Ramos (cell line): ENCODE results near the gene DNAH11.
"Not testable (repeated sequence)": the region's sequence is repeated elsewhere in the genome, so short reads cannot be mapped to it uniquely, and the experiment has no call there.

Experiments
- in situ Hi-C: fragments of 300-500 bp; cut with MboI; formaldehyde crosslinking; loops from one replicate; pipeline ENCODE4 v1.14.3; 2022; ENCODE audit warnings: low sequenced_read_pairs; ENCODE audit not compliant: unreplicated experiment

DNAH11 gene

GRCh38 chr7:21766218-21766617 is 223.4 kb downstream of the DNAH11 start:
- in situ Hi-C loops, result no loop called here

GRCh38 chr7:21767300-21767900 is 224.6 kb downstream of the DNAH11 start:
- in situ Hi-C loops, result no loop called here

- in situ Hi-C loops, result no loop called here
Observed at GRCh38 chr7:21768279-21768678, 225.4 kb downstream of the DNAH11 start.

GRCh38 chr7:21771266-21771665 is 228.4 kb downstream of the DNAH11 start:
- in situ Hi-C loops, result no loop called here

GRCh38 chr7:21771906-21772610 is 229.2 kb downstream of the DNAH11 start:
- in situ Hi-C loops, result no loop called here

- in situ Hi-C loops, result no loop called here
Observed at GRCh38 chr7:21773326-21773725, 230.5 kb downstream of the DNAH11 start.

- in situ Hi-C loops, result no loop called here
Observed at GRCh38 chr7:21777921-21778320, 235.1 kb downstream of the DNAH11 start.

GRCh38 chr7:21778953-21779352 is 236.1 kb downstream of the DNAH11 start:
- in situ Hi-C loops, result no loop called here

- in situ Hi-C loops, result no loop called here
Observed at GRCh38 chr7:21782996-21783395, 240.2 kb downstream of the DNAH11 start.

GRCh38 chr7:21784989-21785388 is 242.2 kb downstream of the DNAH11 start:
- in situ Hi-C loops, result no loop called here

- in situ Hi-C loops, result no loop called here
Observed at GRCh38 chr7:21805791-21806190, 263.0 kb downstream of the DNAH11 start.

- in situ Hi-C loops, result no loop called here
Observed at GRCh38 chr7:21806388-21806787, 263.5 kb downstream of the DNAH11 start.

- in situ Hi-C loops, result no loop called here
Observed at GRCh38 chr7:21819048-21819447, 276.2 kb downstream of the DNAH11 start.

GRCh38 chr7:21828841-21829240 is 286.0 kb downstream of the DNAH11 start:
- in situ Hi-C loops, result no loop called here

GRCh38 chr7:21829731-21830130 is 286.9 kb downstream of the DNAH11 start:
- in situ Hi-C loops, result no loop called here

GRCh38 chr7:21844742-21845141 is 301.9 kb downstream of the DNAH11 start:
- in situ Hi-C loops, result no loop called here

GRCh38 chr7:21850531-21851285 is 307.9 kb downstream of the DNAH11 start:
- in situ Hi-C loops, result no loop called here

- in situ Hi-C loops, result no loop called here
Observed at GRCh38 chr7:21851559-21851967, 308.7 kb downstream of the DNAH11 start.

- in situ Hi-C loops, result not testable (repeated sequence)
Observed at GRCh38 chr7:21865631-21866204, 322.9 kb downstream of the DNAH11 start.

- in situ Hi-C loops, result no loop called here
Observed at GRCh38 chr7:21866731-21867130, 323.9 kb downstream of the DNAH11 start.

- in situ Hi-C loops, result no loop called here
Observed at GRCh38 chr7:21867226-21867625, 324.4 kb downstream of the DNAH11 start.
